Gastrocnemius medialis (tissue), 4 donors: Measurements from ENCODE around the gene LMAN2. TPM values are rescaled to one million over a fixed set of nuclear protein-coding genes. Genes with fewer than 3 reads are reported as not detected.

Experiments used
- ATAC-seq, 2 donors: fragments of 150-250 bp; one replicate each; pipeline ENCODE4 v1.9.1; 2016
- DNase-seq, 2 donors: peaks; one replicate each; pipeline ENCODE4 v3.0.0-alpha.2; 2019
- H3K27ac ChIP-seq, 4 donors: fragments of 200-600 bp; sonication (generic); 1 replicate in 1 of 4; 2 replicates in 3 of 4; pipeline ENCODE4 v1.5.1; 2016 to 2018; ENCODE audit warnings: mild to moderate bottlenecking in 2 of 4, moderate library complexity in 1 of 4
- H3K27me3 ChIP-seq, 3 donors: fragments of 200-600 bp; sonication (generic) in 2 of 3; 1 replicate in 1 of 3; 2 replicates in 2 of 3; pipeline versions ENCODE4 v1.5.1 to v1.6.0; 2016 to 2019; ENCODE audit warnings: mild to moderate bottlenecking in 1 of 3, moderate library complexity in 1 of 3
- H3K36me3 ChIP-seq, 2 donors: fragments of 200-600 bp; sonication (generic) in 1 of 2; one replicate each; pipeline ENCODE4 v1.5.1; 2017 to 2018
- H3K4me1 ChIP-seq, 2 donors: fragments of 200-600 bp; sonication (generic) in 1 of 2; one replicate each; pipeline ENCODE4 v1.5.1; 2016 to 2017; ENCODE audit warnings: mild to moderate bottlenecking in 2 of 2
- H3K4me3 ChIP-seq, 4 donors: fragments of 200-600 bp; sonication (generic) in 3 of 4; 1 replicate in 1 of 4; 2 replicates in 3 of 4; pipeline ENCODE4 v1.5.1; 2016 to 2019; ENCODE audit warnings: mild to moderate bottlenecking in 2 of 4
- H3K9me3 ChIP-seq, 3 donors: fragments of 200-600 bp; sonication (generic) in 2 of 3; 1 replicate in 1 of 3; 2 replicates in 2 of 3; pipeline ENCODE4 v1.5.1; 2016 to 2019
- CTCF ChIP-seq, 5 experiments: fragments of 450-650 bp in 3 of 5; fragments of 200-600 bp in 2 of 5; sonication (generic) in 2 of 5; IDR thresholded peaks in 4 of 5; conservative IDR thresholded peaks in 1 of 5; 1 replicate in 4 of 5; 2 replicates in 1 of 5; pipeline ENCODE4 v1.5.1; 2016 to 2019; ENCODE audit warnings: antibody characterized with exemption in 5 of 5, mild to moderate bottlenecking in 3 of 5, moderate library complexity in 3 of 5
- POLR2A ChIP-seq, 2 donors: fragments of 450-650 bp; IDR thresholded peaks; one replicate each; pipeline ENCODE4 v1.6.1; 2017; ENCODE audit warnings: antibody characterized with exemption in 2 of 2, mild to moderate bottlenecking in 2 of 2, moderate library complexity in 2 of 2
- in situ Hi-C, 4 donors: fragments of 200-750 bp; cut with MboI; loops; one replicate each; pipeline versions ENCODE4 v1.15.0 to v1.8.0; 2017; ENCODE audit warnings: low sequenced_read_pairs in 4 of 4
- intact Hi-C: fragments of 100-400 bp; cut with DNase I; formaldehyde crosslinking; loops from one replicate; pipeline ENCODE4 v1.15.1; 2023; ENCODE audit warnings: low total_unique reads
- total RNA-seq, 4 donors: library from RNA; depleted of rRNA; stranded (reverse); fragments of >200 nt; gene quantifications; one replicate each; pipeline versions ENCODE4 v1.1.0 to v1.2.3, GENCODE V29; 2016

The LMAN2 gene
- total RNA-seq, 4 donors from 2014 or later, result 70.2 to 109 (median 86.6) TPM

GRCh38 chr5:177359860-177360259 lies 8.4 kb upstream of the LMAN2 start:
- Histone ChIP-seq H3K9me3 (no peaks in the 10 kb centered on the region), H3K27me3 (no peaks in the 10 kb centered on the region), H3K4me1 (peaks cover 18 to 22% of the 10 kb centered on the region in 2 donors), H3K36me3 (no peaks in the 10 kb centered on the region), H3K27ac (no peak overlapping the region), H3K4me3 (no peak overlapping the region)
- intact Hi-C loops, result no loop called here
- ATAC-seq (no peak), DNase-seq (no peak)
- TF ChIP-seq CTCF (IDR thresholded peaks at IDR 0.05 in 4 of 5, conservative IDR thresholded peaks at IDR 0.05 in 1 of 5), result no peak
- no peak for TF ChIP-seq POLR2A (IDR thresholded peaks at IDR 0.05)
- in situ Hi-C loops, result no loop called here

- Histone ChIP-seq H3K4me3 (no peak overlapping the region), H3K9me3 (no peaks in the 10 kb centered on the region), H3K4me1 (peaks cover 18 to 22% of the 10 kb centered on the region in 2 donors), H3K27me3 (no peaks in the 10 kb centered on the region), H3K27ac (no peak overlapping the region), H3K36me3 (no peaks in the 10 kb centered on the region)
- in situ Hi-C loops (no loop called here), intact Hi-C loops (no loop called here)
- TF ChIP-seq POLR2A (IDR thresholded peaks at IDR 0.05), result no peak
- ATAC-seq (no peak), DNase-seq (no peak)
Observed at GRCh38 chr5:177359451-177359851, 8.0 kb upstream of the LMAN2 start.

- TF ChIP-seq CTCF (IDR thresholded peaks at IDR 0.05 in 4 of 5, conservative IDR thresholded peaks at IDR 0.05 in 1 of 5) (no peak), POLR2A (IDR thresholded peaks at IDR 0.05) (no peak)
- H3K27ac ChIP-seq, result no peak overlapping the region
- intact Hi-C loops, result no loop called here
- DNase-seq, result no peak
- H3K4me1 ChIP-seq, result peaks cover 14 to 18% of the 10 kb centered on the region in 2 donors
- in situ Hi-C loops, result no loop called here
- ATAC-seq, result no peak
- no peaks in the 10 kb centered on the region for H3K9me3 ChIP-seq
- H3K4me3 ChIP-seq, result peak overlapping the region in 2 of 4 donors; percentile 20 to 28
- H3K27me3 ChIP-seq, result no peaks in the 10 kb centered on the region
- H3K36me3 ChIP-seq, result no peaks in the 10 kb centered on the region
Observed at GRCh38 chr5:177358370-177358819, 6.9 kb upstream of the LMAN2 start.

- Histone ChIP-seq H3K9me3 (no peaks in the 10 kb centered on the region), H3K27me3 (no peaks in the 10 kb centered on the region), H3K36me3 (no peaks in the 10 kb centered on the region), H3K27ac (no peak within 1 kb of the TSS), H3K4me3 (peak within 1 kb of the TSS in 2 of 4 donors; percentile 20 to 28), H3K4me1 (peaks cover 11 to 12% of the 10 kb centered on the region in 2 donors)
- intact Hi-C loops, result no loop called here
- ATAC-seq (no peak), DNase-seq (peak in 1 of 2 donors; percentile 20)
- TF ChIP-seq CTCF (IDR thresholded peaks at IDR 0.05 in 4 of 5, conservative IDR thresholded peaks at IDR 0.05 in 1 of 5) (no peak), POLR2A (IDR thresholded peaks at IDR 0.05) (no peak)
- in situ Hi-C loops, result no loop called here
Observed at GRCh38 chr5:177357459-177358351, 6.2 kb upstream of the LMAN2 start, which contains the start of gene RGS14. Gene RGS14, plus strand, starts transcription at chr5:177357924. Its CDS starts 101 bp downstream, at chr5:177358025.

- no peak for TF ChIP-seq CTCF (IDR thresholded peaks at IDR 0.05 in 4 of 5, conservative IDR thresholded peaks at IDR 0.05 in 1 of 5)
- TF ChIP-seq POLR2A (IDR thresholded peaks at IDR 0.05), result no peak
- ATAC-seq (no peak), DNase-seq (no peak)
- H3K4me3 ChIP-seq, result no peak overlapping the region
- no peaks in the 10 kb centered on the region for H3K27me3 ChIP-seq
- intact Hi-C loops, result no loop called here
- in situ Hi-C loops, result no loop called here
- H3K9me3 ChIP-seq, result no peaks in the 10 kb centered on the region
- H3K36me3 ChIP-seq, result no peaks in the 10 kb centered on the region
- H3K4me1 ChIP-seq, result peaks cover 11 to 14% of the 10 kb centered on the region in 2 donors
- no peak overlapping the region for H3K27ac ChIP-seq
Observed at GRCh38 chr5:177357146-177357458, 5.6 kb upstream of the LMAN2 start.
